Caco-2 (cell line): Measurements from ENCODE around the gene ZNF532. TPM values are rescaled to one million over a fixed set of nuclear protein-coding genes. Genes with fewer than 3 reads are reported as not detected.
"Not testable (repeated sequence)": the region's sequence is repeated elsewhere in the genome, so short reads cannot be mapped to it uniquely, and the experiment has no call there.

Experiments used
- BruUV-seq: library from RNA; stranded (reverse); fragments of 400-500 nt; replicated peaks from 2 replicates; lab custom pipeline; 2021; lab: Mats Ljungman, UMichigan
- CTCF ChIA-PET: fragments of 300-600 bp; sonication (Branson Sonifier 250); formaldehyde crosslinking; loops from one replicate; lab custom pipeline; 2022; ENCODE audit warnings: antibody characterized with exemption; lab: Charles Lee
- POLR2A ChIA-PET: fragments of 300-600 bp; sonication (Branson Sonifier 250); formaldehyde crosslinking; loops from one replicate; lab custom pipeline; 2022; ENCODE audit warnings: antibody characterized with exemption; lab: Charles Lee
- DNase-seq, 2 experiments: peaks; one replicate each; pipeline versions ENCODE4 v3.0.0 to v3.0.0-alpha.2; 2020 to 2022
- H3K27me3 ChIP-seq: replicated peaks from 2 replicates; pipeline ENCODE4 v1.6.0; 2011; ENCODE audit warnings: low read length; ENCODE audit not compliant: control insufficient read depth, insufficient read depth
- H3K36me3 ChIP-seq: 2 replicates; pipeline ENCODE4 v1.5.1; 2011; ENCODE audit warnings: low read length; ENCODE audit not compliant: control insufficient read depth, insufficient read depth
- H3K4me1 ChIP-seq: fragments of 250-450 bp; sonication (Bioruptor Pico); 2 replicates; pipeline ENCODE4 v1.5.1; 2020; ENCODE audit warnings: mild to moderate bottlenecking
- H3K4me3 ChIP-seq: 2 replicates; pipeline ENCODE4 v1.5.1; 2011; ENCODE audit warnings: low read depth, mild to moderate bottlenecking, control low read depth, low read length
- H3K9me3 ChIP-seq: fragments of 250-450 bp; sonication (Bioruptor Pico); 2 replicates; pipeline ENCODE4 v1.5.1; 2020; ENCODE audit warnings: mild to moderate bottlenecking, moderate library complexity
- H3K27ac Mint-ChIP-seq: one replicate; pipeline ENCODE4 v1.8.0; 2022; ENCODE audit warnings: mixed read lengths; ENCODE audit not compliant: unreplicated experiment
- H3K27me3 Mint-ChIP-seq: one replicate; pipeline ENCODE4 v1.8.0; 2022; ENCODE audit warnings: mixed read lengths; ENCODE audit not compliant: insufficient read depth, unreplicated experiment
- H3K36me3 Mint-ChIP-seq: one replicate; pipeline ENCODE4 v1.8.0; 2022; ENCODE audit warnings: mild to moderate bottlenecking, mixed read lengths; ENCODE audit not compliant: insufficient read depth, unreplicated experiment
- H3K4me1 Mint-ChIP-seq: one replicate; pipeline ENCODE4 v1.8.0; 2022; ENCODE audit warnings: low read depth, mixed read lengths; ENCODE audit not compliant: unreplicated experiment
- H3K4me3 Mint-ChIP-seq: one replicate; pipeline ENCODE4 v1.8.0; 2022; ENCODE audit warnings: mild to moderate bottlenecking, moderate library complexity, mixed read lengths; ENCODE audit not compliant: unreplicated experiment
- H3K9me3 Mint-ChIP-seq: one replicate; pipeline ENCODE4 v1.8.0; 2022; ENCODE audit warnings: mixed read lengths; ENCODE audit not compliant: unreplicated experiment
- intact Hi-C: fragments of 100-400 bp; cut with micrococcal nuclease; formaldehyde crosslinking; loops from one replicate; pipeline ENCODE4 v1.10.0; 2022; ENCODE audit not compliant: unreplicated experiment
- total RNA-seq: library from RNA; stranded (reverse); gene quantifications from 2 replicates; pipeline ENCODE4 v1.2.3, GENCODE V29; 2022
- TF ChIP-seq, protein P1 (sequence below), 2 experiments: fragments of 200-600 bp in 1 of 2; IDR thresholded peaks; 1 replicate in 1 of 2; 2 replicates in 1 of 2; pipeline versions ENCODE4 v1.5.1 to v1.8.0; 2011 to 2022; ENCODE audit warnings: antibody characterized with exemption in 1 of 2, control low read depth in 1 of 2, inconsistent platforms in 1 of 2, low read depth in 1 of 2, low read length in 1 of 2, mild to moderate bottlenecking in 1 of 2, moderate library complexity in 1 of 2; ENCODE audit not compliant: insufficient read depth in 1 of 2, severe bottlenecking in 1 of 2, unreplicated experiment in 1 of 2

Gene ZNF532
- total RNA-seq, 1 experiment from 2014 or later = 32.7 TPM

DNA sequence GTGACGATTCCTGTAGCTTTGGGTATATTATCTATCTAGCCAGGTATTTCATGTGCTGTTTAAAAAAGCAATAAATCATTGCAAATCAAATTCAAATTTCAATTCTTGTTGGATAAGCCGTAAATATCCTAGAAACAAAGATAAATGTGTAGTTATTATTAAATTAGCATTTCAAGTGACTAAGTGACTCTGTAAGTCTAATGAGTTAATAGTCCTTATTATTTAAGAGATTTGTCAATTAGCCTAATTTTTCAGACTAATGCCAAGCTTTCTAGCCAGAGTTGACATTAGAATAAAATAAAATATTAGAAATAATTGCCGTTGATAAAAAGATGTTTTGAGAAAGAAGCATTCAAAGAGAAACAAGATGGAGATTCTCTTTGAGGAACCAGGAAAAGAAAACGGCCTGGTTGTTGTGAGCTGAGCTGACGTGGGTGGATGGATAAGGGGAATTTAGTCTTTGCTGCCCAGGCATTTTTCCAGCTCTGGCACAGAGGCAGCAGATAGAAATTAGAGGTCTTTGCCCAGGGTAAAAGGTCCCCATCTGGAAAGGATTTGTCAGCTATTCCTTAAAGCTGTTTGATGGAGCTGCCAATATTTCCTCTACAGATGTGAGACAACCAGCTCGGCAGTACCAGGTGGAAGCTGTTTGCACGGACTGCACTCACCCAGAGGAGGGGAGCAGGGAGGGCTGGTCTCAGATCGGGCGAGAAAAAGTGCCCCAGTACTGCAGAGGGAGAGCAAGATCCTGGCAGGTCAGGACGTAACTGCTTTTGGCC lies 157.7 kb downstream of the ZNF532 start:
- Histone ChIP-seq H3K27me3 (no peaks in the 10 kb centered on the region), H3K4me3 (no peak overlapping the region), H3K9me3 (no peaks in the 10 kb centered on the region), H3K36me3 (no peaks in the 10 kb centered on the region), H3K4me1 (no peaks in the 10 kb centered on the region)
- no peak overlapping the region for H3K4me3 Mint-ChIP-seq
- H3K4me1 Mint-ChIP-seq = no peaks in the 10 kb centered on the region
- ChIA-PET CTCF (interaction anchor here (0.5 kb wide), 1 partner anchor 60 kb away, joined by 3 read pairs; no protein-coding TSS in a partner anchor), POLR2A (no interaction called here)
- no TSS peak for BruUV-seq
- H3K27me3 Mint-ChIP-seq = no peaks in the 10 kb centered on the region
- no peaks in the 10 kb centered on the region for H3K36me3 Mint-ChIP-seq
- no peak overlapping the region for H3K27ac Mint-ChIP-seq
- intact Hi-C loops = no loop called here
- TF ChIP-seq, protein P1, sequence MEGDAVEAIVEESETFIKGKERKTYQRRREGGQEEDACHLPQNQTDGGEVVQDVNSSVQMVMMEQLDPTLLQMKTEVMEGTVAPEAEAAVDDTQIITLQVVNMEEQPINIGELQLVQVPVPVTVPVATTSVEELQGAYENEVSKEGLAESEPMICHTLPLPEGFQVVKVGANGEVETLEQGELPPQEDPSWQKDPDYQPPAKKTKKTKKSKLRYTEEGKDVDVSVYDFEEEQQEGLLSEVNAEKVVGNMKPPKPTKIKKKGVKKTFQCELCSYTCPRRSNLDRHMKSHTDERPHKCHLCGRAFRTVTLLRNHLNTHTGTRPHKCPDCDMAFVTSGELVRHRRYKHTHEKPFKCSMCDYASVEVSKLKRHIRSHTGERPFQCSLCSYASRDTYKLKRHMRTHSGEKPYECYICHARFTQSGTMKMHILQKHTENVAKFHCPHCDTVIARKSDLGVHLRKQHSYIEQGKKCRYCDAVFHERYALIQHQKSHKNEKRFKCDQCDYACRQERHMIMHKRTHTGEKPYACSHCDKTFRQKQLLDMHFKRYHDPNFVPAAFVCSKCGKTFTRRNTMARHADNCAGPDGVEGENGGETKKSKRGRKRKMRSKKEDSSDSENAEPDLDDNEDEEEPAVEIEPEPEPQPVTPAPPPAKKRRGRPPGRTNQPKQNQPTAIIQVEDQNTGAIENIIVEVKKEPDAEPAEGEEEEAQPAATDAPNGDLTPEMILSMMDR (IDR thresholded peaks at IDR 0.05; ENCODE audit: insufficient read depth in 1 of 2, low read depth in 1 of 2, low read length in 1 of 2, severe bottlenecking in 1 of 2, unreplicated experiment in 1 of 2) = no peak
- DNase-seq = no peak
- H3K9me3 Mint-ChIP-seq = no peaks in the 10 kb centered on the region

DNA sequence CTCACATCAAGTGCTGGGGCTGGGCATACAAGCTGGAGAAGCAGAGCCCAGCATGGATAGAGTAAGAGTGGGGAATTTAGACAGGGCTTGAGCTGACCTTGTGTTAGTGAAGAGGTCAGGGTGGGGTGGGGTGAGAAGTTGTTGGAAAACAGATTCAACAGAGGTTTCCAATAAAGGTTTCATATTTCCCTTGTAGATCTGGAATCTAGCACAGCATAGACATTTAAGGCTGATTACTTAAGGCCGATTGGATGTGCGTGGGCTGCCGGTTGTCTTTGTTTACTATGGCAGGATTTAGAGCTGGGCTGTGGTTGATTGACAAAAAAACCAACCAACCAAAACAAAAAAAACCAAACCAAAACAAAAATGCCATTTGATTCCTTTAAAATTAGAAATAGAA lies 160.2 kb downstream of the ZNF532 start:
- Histone ChIP-seq H3K4me3 (no peak overlapping the region), H3K27me3 (no peaks in the 10 kb centered on the region), H3K36me3 (no peaks in the 10 kb centered on the region), H3K4me1 (no peaks in the 10 kb centered on the region), H3K9me3 (no peaks in the 10 kb centered on the region)
- no TSS peak for BruUV-seq
- Mint-ChIP-seq H3K27me3 (no peaks in the 10 kb centered on the region), H3K9me3 (no peaks in the 10 kb centered on the region), H3K27ac (no peak overlapping the region), H3K36me3 (no peaks in the 10 kb centered on the region), H3K4me3 (no peak overlapping the region), H3K4me1 (no peaks in the 10 kb centered on the region)
- no peak for DNase-seq
- CTCF ChIA-PET = no interaction called here
- TF ChIP-seq, protein P1 (IDR thresholded peaks at IDR 0.05; ENCODE audit: insufficient read depth in 1 of 2, low read depth in 1 of 2, low read length in 1 of 2, severe bottlenecking in 1 of 2, unreplicated experiment in 1 of 2) = no peak
- POLR2A ChIA-PET = no interaction called here
- intact Hi-C loops = no loop called here

DNA sequence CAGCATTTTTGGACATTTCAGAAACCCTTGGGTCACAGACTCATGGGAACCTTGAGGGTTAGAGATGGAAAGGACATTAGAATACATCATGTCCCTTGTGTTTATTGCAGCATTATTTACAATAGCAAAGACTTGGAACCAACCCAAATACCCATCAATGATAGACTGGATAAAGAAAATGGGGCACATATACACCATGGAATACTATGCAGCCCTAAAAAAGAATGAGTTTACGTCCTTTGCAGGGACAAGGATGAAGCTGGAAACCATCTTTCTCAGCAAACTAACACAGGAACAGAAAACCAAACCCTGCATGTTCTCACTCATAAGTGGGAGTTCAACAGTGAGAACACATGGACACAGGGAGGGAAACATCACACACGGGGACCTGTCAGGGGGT lies 160.9 kb downstream of the ZNF532 start:
- H3K4me1 Mint-ChIP-seq, BruUV-seq, H3K4me3 Mint-ChIP-seq, H3K27ac Mint-ChIP-seq, CTCF ChIA-PET, DNase-seq, intact Hi-C loops, H3K36me3 ChIP-seq, POLR2A ChIA-PET, H3K9me3 ChIP-seq, H3K4me1 ChIP-seq, H3K36me3 Mint-ChIP-seq, H3K9me3 Mint-ChIP-seq, H3K27me3 Mint-ChIP-seq, H3K27me3 ChIP-seq, H3K4me3 ChIP-seq: not testable (repeated sequence)
